ENCODE results near the gene TMEM44. TPM values are rescaled to one million over a fixed set of nuclear protein-coding genes. Genes with fewer than 3 reads are reported as not detected.

The TMEM44 gene
- total and polyA plus RNA-seq, 9 of the 15 experiments (the other 6 are each of a cell fraction or from before 2014, with no cell fraction given): 0.53 to 18.1 (median 11.3) TPM

GRCh38 chr3:194632226-194632808 lies 902 bp downstream of the TMEM44 start (continued):
- TF ChIP-seq FOXA3 (CRISPR knock-in tag; conservative IDR thresholded peaks at IDR 0.05 in 1 of 2, IDR thresholded peaks at IDR 0.05 in 1 of 2): no peak
- no peak for TF ChIP-seq HNRNPH1 (optimal IDR thresholded peaks at IDR 0.05; ENCODE audit: low read depth, low read length)
- no peak for TF ChIP-seq TBL1XR1 (IDR thresholded peaks at IDR 0.05; ENCODE audit: low read length in 2 of 2)
- peak; percentile 79 for TF ChIP-seq BCOR (IDR thresholded peaks at IDR 0.05)
- TF ChIP-seq TFAP4 (CRISPR knock-in tag; IDR thresholded peaks at IDR 0.05; ENCODE audit: borderline replicate concordance): no peak
- TF ChIP-seq KLF16 (IDR thresholded peaks at IDR 0.05): no peak
- TF ChIP-seq CBX8 (IDR thresholded peaks at IDR 0.05; ENCODE audit: borderline replicate concordance, extremely low read depth, low read depth, low read length, poor library complexity, severe bottlenecking): no peak
- TF ChIP-seq HDAC2 (IDR thresholded peaks at IDR 0.05): 0 out of 2 replicates have a peak, but pooled peaks have one; percentile 27
- TF ChIP-seq HNRNPUL1 (IDR thresholded peaks at IDR 0.05; ENCODE audit: low read length): no peak
- no peak for TF ChIP-seq ZNF764 (CRISPR knock-in tag; IDR thresholded peaks at IDR 0.05; ENCODE audit: low read depth)
- no peak for TF ChIP-seq RNF219 (CRISPR knock-in tag; IDR thresholded peaks at IDR 0.05)
- peak; percentile 15 for TF ChIP-seq ZFP36 (IDR thresholded peaks at IDR 0.05; ENCODE audit: low read depth, low read length, partially characterized antibody)
- TF ChIP-seq MAFG (tag; conservative IDR thresholded peaks at IDR 0.05): no peak
- no peak for TF ChIP-seq RNF2 (IDR thresholded peaks at IDR 0.05)
- TF ChIP-seq POLR2A (conservative IDR thresholded peaks at IDR 0.05): no peak
- no peak for TF ChIP-seq PTBP1 (IDR thresholded peaks at IDR 0.05; ENCODE audit: low read depth, low read length)
- TF ChIP-seq ZZZ3 (IDR thresholded peaks at IDR 0.05): no peak
- TF ChIP-seq DPF2 (IDR thresholded peaks at IDR 0.05): no peak
- peak in 1 of 2 experiments; percentile 73; a peak in 1 of 3 replicates for TF ChIP-seq CBX3 (IDR thresholded peaks at IDR 0.05; ENCODE audit: borderline replicate concordance in 1 of 2, low read length in 2 of 2)
- TF ChIP-seq KLF13 (tag; IDR thresholded peaks at IDR 0.05; ENCODE audit: borderline replicate concordance, low read depth): no peak
- TF ChIP-seq POLR3A (IDR thresholded peaks at IDR 0.05; ENCODE audit: borderline replicate concordance, extremely low read depth, insufficient read depth, insufficient read length): no peak
- no peak for TF ChIP-seq PRDM10 (IDR thresholded peaks at IDR 0.05; ENCODE audit: partially characterized antibody)
- TF ChIP-seq SUPT5H (IDR thresholded peaks at IDR 0.05): no peak
- TF ChIP-seq NFIX (CRISPR knock-in tag; IDR thresholded peaks at IDR 0.05; ENCODE audit: low read depth): no peak
